ENCODE measurements around the gene OAS1.

GRCh38 chr12:112877006-112877405 is 29.8 kb upstream of the OAS1 start:
- no peak for TF ChIP-seq CTCF (conservative IDR thresholded peaks at IDR 0.05; ENCODE audit: low read depth, low read length)
- no peak for TF ChIP-seq EZH2 (IDR thresholded peaks at IDR 0.05; ENCODE audit: low read length, unreplicated experiment)
- TF ChIP-seq EZH2phosphoT487 (IDR thresholded peaks at IDR 0.05; ENCODE audit: borderline replicate concordance, low read length): no peak

Measured in PC-3 (cell line).